GM23338 (cell line): ENCODE data around the gene ITGA8. TPM values are rescaled to one million over a fixed set of nuclear protein-coding genes. Genes with fewer than 3 reads are reported as not detected.

ENCODE experiments used
- ATAC-seq: fragments of 200-7000 bp; cut with Tn5 transposase; 3 replicates; pipeline ENCODE4 v1.9.1; 2020
- DNase-seq: peaks from one replicate; pipeline ENCODE4 v3.0.0-alpha.2; 2015; ENCODE audit warnings: low spot score
- H2AFZ ChIP-seq: fragments of 200-600 bp; sonication (generic); 2 replicates; pipeline ENCODE4 v1.8.0; 2016; ENCODE audit warnings: antibody characterized with exemption, mild to moderate bottlenecking, moderate library complexity
- H3F3A ChIP-seq: fragments of 200-600 bp; sonication (generic); replicated peaks from 2 replicates; pipeline ENCODE4 v1.8.0; 2017; ENCODE audit warnings: antibody characterized with exemption, mixed run types, low read depth
- H3K27ac ChIP-seq: fragments of 200-600 bp; sonication (generic); 2 replicates; pipeline ENCODE4 v1.6.1; 2016; ENCODE audit warnings: low read depth
- H3K27me3 ChIP-seq: fragments of 200-600 bp; sonication (generic); 2 replicates; pipeline ENCODE4 v1.8.0; 2016; ENCODE audit warnings: mild to moderate bottlenecking, mixed run types, moderate library complexity; ENCODE audit not compliant: insufficient read depth
- H3K36me3 ChIP-seq: fragments of 200-600 bp; sonication (generic); 2 replicates; pipeline ENCODE4 v1.8.0; 2016; ENCODE audit warnings: mild to moderate bottlenecking; ENCODE audit not compliant: insufficient read depth
- H3K4me1 ChIP-seq: fragments of 200-600 bp; sonication (generic); 2 replicates; pipeline ENCODE4 v1.8.0; 2016; ENCODE audit warnings: mild to moderate bottlenecking, moderate library complexity; ENCODE audit not compliant: insufficient read depth
- H3K4me2 ChIP-seq: fragments of 200-600 bp; sonication (generic); 2 replicates; pipeline ENCODE4 v1.7.1; 2017; ENCODE audit warnings: mixed run types
- H3K4me3 ChIP-seq: fragments of 200-600 bp; sonication (generic); 2 replicates; pipeline ENCODE4 v1.6.1; 2016; ENCODE audit warnings: mixed run types
- H3K79me2 ChIP-seq: fragments of 200-600 bp; sonication (generic); replicated peaks from 2 replicates; pipeline ENCODE4 v1.8.0; 2017; ENCODE audit warnings: mild to moderate bottlenecking; ENCODE audit not compliant: insufficient read depth
- H3K9me2 ChIP-seq: fragments of 200-600 bp; sonication (generic); 2 replicates; pipeline ENCODE4 v1.8.0; 2017; ENCODE audit not compliant: insufficient read depth
- H4K20me1 ChIP-seq: fragments of 200-600 bp; sonication (generic); replicated peaks from 2 replicates; pipeline ENCODE4 v1.8.0; 2017; ENCODE audit warnings: mild to moderate bottlenecking; ENCODE audit not compliant: insufficient read depth
- H3K27ac Mint-ChIP-seq: 2 replicates; pipeline ENCODE4 v1.8.0; 2020; ENCODE audit warnings: inconsistent platforms, mild to moderate bottlenecking, moderate library complexity, mixed read lengths
- H3K27me3 Mint-ChIP-seq: 3 replicates; pipeline ENCODE4 v1.8.0; 2022; ENCODE audit warnings: low read depth, mild to moderate bottlenecking, moderate library complexity, mixed read lengths, inconsistent platforms; ENCODE audit not compliant: insufficient read depth, poor library complexity
- H3K36me3 Mint-ChIP-seq: 3 replicates; pipeline ENCODE4 v1.8.0; 2021; ENCODE audit warnings: low read depth, mild to moderate bottlenecking, inconsistent platforms, moderate library complexity, mixed read lengths
- H3K4me1 Mint-ChIP-seq: 3 replicates; pipeline ENCODE4 v1.8.0; 2020; ENCODE audit warnings: mild to moderate bottlenecking, inconsistent platforms, mixed read lengths
- H3K4me3 Mint-ChIP-seq: 3 replicates; pipeline ENCODE4 v1.8.0; 2021; ENCODE audit warnings: moderate library complexity, mild to moderate bottlenecking, inconsistent platforms, mixed read lengths
- H3K9me3 Mint-ChIP-seq: 3 replicates; pipeline ENCODE4 v1.8.0; 2020; ENCODE audit warnings: moderate library complexity, mild to moderate bottlenecking, inconsistent platforms, mixed read lengths
- CREB1 ChIP-seq: fragments of 250-450 bp; sonication (Bioruptor Pico); IDR thresholded peaks from 2 replicates; pipeline ENCODE4 v1.5.0; 2020; ENCODE audit warnings: low read depth, mild to moderate bottlenecking, moderate library complexity
- EZH2 ChIP-seq: fragments of 200-600 bp; sonication (generic); IDR thresholded peaks from one replicate; pipeline ENCODE4 v1.8.0; 2017; ENCODE audit warnings: antibody characterized with exemption, mild to moderate bottlenecking, low read depth; ENCODE audit not compliant: unreplicated experiment
- JUNB ChIP-seq: IDR thresholded peaks from one replicate; pipeline ENCODE4 v1.6.1; 2016; ENCODE audit warnings: antibody characterized with exemption; ENCODE audit not compliant: unreplicated experiment
- NANOG ChIP-seq: IDR thresholded peaks from 2 replicates; pipeline ENCODE4 v1.6.1; 2016; ENCODE audit warnings: antibody characterized with exemption, borderline replicate concordance
- POLR2AphosphoS5 ChIP-seq: IDR thresholded peaks from 2 replicates; pipeline ENCODE4 v1.6.1; 2016; ENCODE audit warnings: antibody characterized with exemption, low read depth
- REST ChIP-seq: IDR thresholded peaks from one replicate; pipeline ENCODE4 v1.6.1; 2018; ENCODE audit warnings: antibody characterized with exemption; ENCODE audit not compliant: unreplicated experiment
- ZNF462 ChIP-seq: fragments of 250-450 bp; sonication (Bioruptor Pico); IDR thresholded peaks from 2 replicates; pipeline ENCODE4 v1.5.0; 2020; ENCODE audit warnings: mild to moderate bottlenecking, moderate library complexity
- polyA plus RNA-seq: library from polyadenylated mRNA; unstranded; fragments of >200 nt; fragmentation: Nextera tagmentation; extraction: Ambion mirVana; gene quantifications from 2 replicates; pipeline ENCODE4 v1.2.1, GENCODE V29; 2016
- total RNA-seq: library from RNA; depleted of rRNA; stranded (reverse); fragments of >200 nt; shearing (Covaris generic); gene quantifications from 2 replicates; pipeline ENCODE4 v1.2.3, GENCODE V29; 2014

The ITGA8 gene
- total and polyA plus RNA-seq, 2 experiments from 2014 or later = not detected

- H3K4me1 Mint-ChIP-seq = no peaks in the 10 kb centered on the region
- Histone ChIP-seq H3K9me2 (no peaks in the 10 kb centered on the region), H3K79me2 (no peaks in the 10 kb centered on the region), H3K36me3 (no peaks in the 10 kb centered on the region), H3K27ac (no peak overlapping the region), H3F3A (no peaks in the 10 kb centered on the region), H3K27me3 (no peaks in the 10 kb centered on the region), H3K4me3 (no peak overlapping the region), H4K20me1 (no peaks in the 10 kb centered on the region), H3K4me1 (no peaks in the 10 kb centered on the region), H2AFZ (no peak overlapping the region), H3K4me2 (no peak overlapping the region)
- H3K27ac Mint-ChIP-seq = no peak overlapping the region
- ATAC-seq (no peak), DNase-seq (no peak)
- no peak overlapping the region for H3K4me3 Mint-ChIP-seq
- H3K27me3 Mint-ChIP-seq = no peaks in the 10 kb centered on the region
- no peaks in the 10 kb centered on the region for H3K36me3 Mint-ChIP-seq
- no peaks in the 10 kb centered on the region for H3K9me3 Mint-ChIP-seq
- TF ChIP-seq CREB1 (CRISPR knock-in tag) = no peak
- TF ChIP-seq POLR2AphosphoS5 = no peak
- no peak for TF ChIP-seq JUNB
- TF ChIP-seq ZNF462 (CRISPR knock-in tag) = no peak
- no peak for TF ChIP-seq EZH2
- no peak for TF ChIP-seq NANOG
- no peak for TF ChIP-seq REST
These were observed 92.8 kb downstream of the ITGA8 start for GRCh38 chr10:15626937-15627336.
